Endothelial cell of umbilical vein (primary cell): ENCODE results near the gene R3HDML. TPM values are rescaled to one million over a fixed set of nuclear protein-coding genes. Genes with fewer than 3 reads are reported as not detected.

Source experiments
- BruUV-seq: library from RNA; stranded (reverse); fragments of 400-500 nt; replicated peaks from 2 replicates; lab custom pipeline; 2021; lab: Mats Ljungman, UMichigan
- CTCF ChIA-PET: fragments of 300-600, 350-600 bp; sonication (Branson Sonifier 250); formaldehyde crosslinking; loops from one replicate; lab custom pipeline; 2021; ENCODE audit warnings: antibody characterized with exemption, inconsistent platforms; lab: Charles Lee
- POLR2A ChIA-PET: fragments of 300-600, 350-600 bp; sonication (Branson Sonifier 250); formaldehyde crosslinking; loops from one replicate; lab custom pipeline; 2021; ENCODE audit warnings: antibody characterized with exemption, inconsistent platforms; lab: Charles Lee
- DNase-seq: peaks from one replicate; pipeline ENCODE4 v3.0.0-alpha.2; 2011; ENCODE audit warnings: low read depth, low spot score
- FAIRE-seq: peaks from 2 replicates; lab custom pipeline; 2011; peaks lifted over from hg19 to GRCh38; lab: Jason Lieb, UNC
- H2AFZ ChIP-seq: 2 replicates; pipeline ENCODE4 v1.6.0; 2012; ENCODE audit warnings: low read depth, low read length, control low read depth, inconsistent platforms
- H3K27ac ChIP-seq: 2 replicates; pipeline ENCODE4 v1.5.1; 2011; ENCODE audit warnings: low read depth, mild to moderate bottlenecking, control low read depth, low read length, moderate library complexity; ENCODE audit not compliant: insufficient read depth
- H3K27me3 ChIP-seq, 2 experiments: 2 replicates each; pipeline versions ENCODE4 v1.6.0 to v1.6.1; 2011; ENCODE audit warnings: low read length in 2 of 2, mixed read lengths in 1 of 2; ENCODE audit not compliant: control insufficient read depth in 2 of 2, insufficient read depth in 2 of 2
- H3K36me3 ChIP-seq, 2 experiments: 2 replicates in 1 of 2; 3 replicates in 1 of 2; pipeline ENCODE4 v1.5.1; 2011; ENCODE audit warnings: low read length in 2 of 2, mild to moderate bottlenecking in 1 of 2, moderate library complexity in 1 of 2; ENCODE audit not compliant: control insufficient read depth in 2 of 2, insufficient read depth in 2 of 2; ENCODE audit errors: extremely low read depth in 1 of 2
- H3K4me1 ChIP-seq: 3 replicates; pipeline ENCODE4 v1.5.1; 2011; ENCODE audit warnings: mild to moderate bottlenecking, low read length; ENCODE audit not compliant: control insufficient read depth, insufficient read depth; ENCODE audit errors: extremely low read depth
- H3K4me2 ChIP-seq: 2 replicates; pipeline ENCODE4 v1.6.1; 2011; ENCODE audit warnings: low read length, control low read depth, mixed read lengths; ENCODE audit not compliant: insufficient read depth
- H3K4me3 ChIP-seq, 3 experiments: fragments of 200-600 bp in 1 of 3; sonication (generic), shearing (Covaris generic) in 1 of 3; replicated peaks in 1 of 3; 2 replicates each; pipeline ENCODE4 v1.5.1; 2011 to 2016; ENCODE audit warnings: control low read depth in 3 of 3, low read length in 3 of 3, mild to moderate bottlenecking in 2 of 3, inconsistent platforms in 1 of 3, low read depth in 1 of 3, moderate library complexity in 1 of 3; ENCODE audit not compliant: insufficient read depth in 1 of 3
- H3K79me2 ChIP-seq: 2 replicates; pipeline ENCODE4 v1.6.0; 2012; ENCODE audit warnings: low read length, inconsistent platforms; ENCODE audit not compliant: control insufficient read depth, insufficient read depth
- H3K9ac ChIP-seq: replicated peaks from 2 replicates; pipeline ENCODE3; 2011; ENCODE audit warnings: low read length, control low read depth; ENCODE audit not compliant: insufficient read depth; ENCODE audit errors: extremely low read depth
- H3K9me1 ChIP-seq: replicated peaks from 3 replicates; pipeline ENCODE4 v1.6.0; 2011; ENCODE audit warnings: mild to moderate bottlenecking, low read length; ENCODE audit not compliant: control insufficient read depth, insufficient read depth; ENCODE audit errors: extremely low read depth
- H3K9me3 ChIP-seq: replicated peaks from 2 replicates; pipeline ENCODE4 v1.5.1; 2012; ENCODE audit warnings: low read length, inconsistent platforms; ENCODE audit not compliant: control insufficient read depth, insufficient read depth
- H4K20me1 ChIP-seq: replicated peaks from 2 replicates; pipeline ENCODE3; 2011; ENCODE audit warnings: mild to moderate bottlenecking, low read length; ENCODE audit not compliant: control insufficient read depth, insufficient read depth; ENCODE audit errors: extremely low read depth
- EZH2 ChIP-seq: IDR thresholded peaks from 2 replicates; pipeline ENCODE4 v1.6.1; 2012; ENCODE audit warnings: borderline replicate concordance, low read depth, mild to moderate bottlenecking, moderate library complexity, low read length, inconsistent platforms; ENCODE audit not compliant: severe bottlenecking
- FOS ChIP-seq: IDR thresholded peaks from 2 replicates; pipeline ENCODE4 v1.6.1; 2011; ENCODE audit warnings: mild to moderate bottlenecking, low read length, moderate library complexity, borderline replicate concordance; ENCODE audit not compliant: insufficient read depth
- GATA2 ChIP-seq: IDR thresholded peaks from 2 replicates; pipeline ENCODE4 v1.7.0; 2011; ENCODE audit warnings: low read depth, mild to moderate bottlenecking, moderate library complexity, mixed read lengths, low read length; ENCODE audit not compliant: insufficient read length, insufficient read depth
- JUN ChIP-seq: IDR thresholded peaks from 2 replicates; pipeline ENCODE4 v1.6.1; 2011; ENCODE audit warnings: borderline replicate concordance, low read depth; ENCODE audit not compliant: insufficient read length, insufficient read depth
- MAX ChIP-seq: IDR thresholded peaks from 2 replicates; pipeline ENCODE4 v1.6.1; 2011; ENCODE audit not compliant: insufficient read depth, insufficient read length
- MYC ChIP-seq: IDR thresholded peaks from one replicate; pipeline ENCODE4 v1.6.1; 2011; ENCODE audit warnings: mild to moderate bottlenecking, low read depth, low read length
- POLR2A ChIP-seq: IDR thresholded peaks from 2 replicates; pipeline ENCODE4 v1.6.1; 2012; ENCODE audit warnings: low read depth, mild to moderate bottlenecking, control low read depth, low read length
- POLR2AphosphoS5 ChIP-seq: IDR thresholded peaks from 2 replicates; pipeline ENCODE4 v1.6.1; 2012; ENCODE audit warnings: low read depth, mild to moderate bottlenecking, control low read depth, low read length, moderate library complexity; ENCODE audit not compliant: insufficient read depth
- dilution Hi-C: fragments of 300-500 bp; cut with MboI; formaldehyde crosslinking; loops from one replicate; pipeline ENCODE4 v1.15.0; 2019; ENCODE audit warnings: low sequenced_read_pairs; ENCODE audit not compliant: extremely low pct_ligation_motif_present
- intact Hi-C: fragments of 100-400 bp; cut with micrococcal nuclease; formaldehyde crosslinking; loops from one replicate; pipeline ENCODE4 v1.10.0; 2022
- polyA plus RNA-seq, 4 experiments: library from polyadenylated mRNA; depleted of rRNA in 3 of 4; stranded (reverse) in 3 of 4; unstranded in 1 of 4; fragments of >200 nt; gene quantifications; 2 replicates each; pipeline versions ENCODE4 v1.2.1 to v1.2.3, GENCODE V29; 2011 to 2012; ENCODE audit warnings: missing spikeins in 1 of 4
- small RNA-seq: library from RNA; depleted of rRNA; stranded (forward); fragments of <200 nt; gene quantifications from one replicate; pipeline ENCODE3, GENCODE V24; 2012; ENCODE audit warnings: low replicate concordance, low read depth; ENCODE audit not compliant: insufficient read depth, insufficient read length
- total RNA-seq: library from RNA; stranded (reverse); gene quantifications from 2 replicates; pipeline ENCODE4 v1.2.3, GENCODE V29; 2021
- TF ChIP-seq, protein P1 (sequence below), 2 donors: IDR thresholded peaks; 1 replicate in 1 of 2; 2 replicates in 1 of 2; pipeline ENCODE4 v1.5.1; 2011; ENCODE audit warnings: low read length in 2 of 2, mild to moderate bottlenecking in 2 of 2, moderate library complexity in 2 of 2, control low read depth in 1 of 2, inconsistent platforms in 1 of 2, low read depth in 1 of 2; ENCODE audit not compliant: insufficient read depth in 1 of 2; ENCODE audit errors: extremely low read depth in 1 of 2

R3HDML gene
- total and polyA plus RNA-seq, 2 donors (not counting 3 experiments of a cell fraction or from before 2014, with no cell fraction given): not detected

DNA sequence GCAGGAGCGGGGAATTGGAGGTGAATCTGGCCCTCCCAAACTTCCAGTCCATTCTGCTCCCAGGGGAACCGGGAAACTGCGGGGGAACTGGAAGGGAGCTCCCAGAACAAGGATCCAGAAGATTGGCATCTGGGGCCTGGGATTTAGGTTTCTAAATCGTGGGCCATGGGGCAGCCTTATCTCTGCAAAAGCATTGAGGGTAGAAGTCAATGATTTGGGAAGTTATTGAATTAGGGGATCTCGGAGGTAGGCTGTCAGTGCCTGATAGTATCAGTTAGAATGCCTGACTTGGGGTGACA is 63.8 kb downstream of the R3HDML start:
- intact Hi-C loops (no loop called here), dilution Hi-C loops (no loop called here)
- DNase-seq (no peak), FAIRE-seq (no peak)
- Histone ChIP-seq H3K27ac (no peak overlapping the region), H4K20me1 (no peaks in the 10 kb centered on the region), H3K4me3 (no peak overlapping the region), H2AFZ (no peak overlapping the region), H3K9ac (no peak overlapping the region), H3K9me1 (no peaks in the 10 kb centered on the region), H3K4me1 (no peaks in the 10 kb centered on the region), H3K9me3 (no peaks in the 10 kb centered on the region), H3K4me2 (no peak overlapping the region), H3K27me3 (no peaks in the 10 kb centered on the region), H3K36me3 (no peaks in the 10 kb centered on the region), H3K79me2 (no peaks in the 10 kb centered on the region)
- no TSS peak for BruUV-seq
- CTCF ChIA-PET: no interaction called here
- POLR2A ChIA-PET: no interaction called here
- no peak for TF ChIP-seq POLR2A
- no peak for TF ChIP-seq JUN
- no peak for TF ChIP-seq FOS
- no peak for TF ChIP-seq MYC
- TF ChIP-seq EZH2: no peak
- TF ChIP-seq MAX: no peak
- no peak for TF ChIP-seq POLR2AphosphoS5
- TF ChIP-seq, protein P1, sequence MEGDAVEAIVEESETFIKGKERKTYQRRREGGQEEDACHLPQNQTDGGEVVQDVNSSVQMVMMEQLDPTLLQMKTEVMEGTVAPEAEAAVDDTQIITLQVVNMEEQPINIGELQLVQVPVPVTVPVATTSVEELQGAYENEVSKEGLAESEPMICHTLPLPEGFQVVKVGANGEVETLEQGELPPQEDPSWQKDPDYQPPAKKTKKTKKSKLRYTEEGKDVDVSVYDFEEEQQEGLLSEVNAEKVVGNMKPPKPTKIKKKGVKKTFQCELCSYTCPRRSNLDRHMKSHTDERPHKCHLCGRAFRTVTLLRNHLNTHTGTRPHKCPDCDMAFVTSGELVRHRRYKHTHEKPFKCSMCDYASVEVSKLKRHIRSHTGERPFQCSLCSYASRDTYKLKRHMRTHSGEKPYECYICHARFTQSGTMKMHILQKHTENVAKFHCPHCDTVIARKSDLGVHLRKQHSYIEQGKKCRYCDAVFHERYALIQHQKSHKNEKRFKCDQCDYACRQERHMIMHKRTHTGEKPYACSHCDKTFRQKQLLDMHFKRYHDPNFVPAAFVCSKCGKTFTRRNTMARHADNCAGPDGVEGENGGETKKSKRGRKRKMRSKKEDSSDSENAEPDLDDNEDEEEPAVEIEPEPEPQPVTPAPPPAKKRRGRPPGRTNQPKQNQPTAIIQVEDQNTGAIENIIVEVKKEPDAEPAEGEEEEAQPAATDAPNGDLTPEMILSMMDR (IDR thresholded peaks at IDR 0.05; ENCODE audit: extremely low read depth in 1 of 2, insufficient read depth in 1 of 2, low read depth in 1 of 2, low read length in 2 of 2): no peak
- no peak for TF ChIP-seq GATA2

Small RNA genes within 50 kb of the gene (small RNA-seq; reads per million reads assigned to genes)
- gene RF00019: not detected

Other genes with a start within 250 kb of the R3HDML start
- gene JPH2, start 149.9 kb upstream of the R3HDML start, total RNA-seq: not detected in 2 replicates
- not detected in 2 replicates for gene JPH2, start 149.9 kb upstream of the R3HDML start, polyA plus RNA-seq
- 28.8 and 30.8 TPM in 2 replicates for gene OSER1, start 126.3 kb upstream of the R3HDML start, total RNA-seq
- 35.8 and 36.0 TPM in 2 replicates for gene OSER1, start 126.3 kb upstream of the R3HDML start, polyA plus RNA-seq
- gene GDAP1L1, start 89.7 kb upstream of the R3HDML start, total RNA-seq: not detected in 2 replicates
- not detected in 2 replicates for gene GDAP1L1, start 89.7 kb upstream of the R3HDML start, polyA plus RNA-seq
- gene FITM2, start 25.8 kb upstream of the R3HDML start, total RNA-seq: 6.8 and 7.7 TPM in 2 replicates
- 4.1 and 4.4 TPM in 2 replicates for gene FITM2, start 25.8 kb upstream of the R3HDML start, polyA plus RNA-seq
- not detected in 2 replicates for gene HNF4A, start 18.7 kb downstream of the R3HDML start, total RNA-seq
- gene HNF4A, start 18.7 kb downstream of the R3HDML start, polyA plus RNA-seq: not detected in 2 replicates
- 8.0 and 8.7 TPM in 2 replicates for gene TTPAL, start 138.8 kb downstream of the R3HDML start, total RNA-seq
- gene TTPAL, start 138.8 kb downstream of the R3HDML start, polyA plus RNA-seq: 3.0 and 4.0 TPM in 2 replicates
- 83.7 TPM in 2 replicates for gene SERINC3, start 185.0 kb downstream of the R3HDML start, total RNA-seq
- gene SERINC3, start 185.0 kb downstream of the R3HDML start, polyA plus RNA-seq: 177 and 181 TPM in 2 replicates
- 127 and 135 TPM in 2 replicates for gene PKIG, start 245.5 kb downstream of the R3HDML start, total RNA-seq
- 167 and 174 TPM in 2 replicates for gene PKIG, start 245.5 kb downstream of the R3HDML start, polyA plus RNA-seq